K562 (cell line): ENCODE results near the gene SLCO2A1. TPM values are rescaled to one million over a fixed set of nuclear protein-coding genes. Genes with fewer than 3 reads are reported as not detected.

ENCODE experiments used
- ATAC-seq: fragments of 200-7000 bp; cut with Tn5 transposase; 3 replicates; pipeline ENCODE4 v1.9.1; 2020; ENCODE audit warnings: moderate library complexity
- BruUV-seq: library from RNA; stranded (reverse); fragments of 400-500 nt; replicated peaks from 2 replicates; lab custom pipeline; 2021; lab: Mats Ljungman, UMichigan
- CTCF ChIA-PET: fragments of 300-600 bp; formaldehyde crosslinking; extraction: SDS; loops from one replicate; lab custom pipeline; 2021; ENCODE audit warnings: low intra/inter-chr PET ratio; lab: Yijun Ruan, JAX
- POLR2A ChIA-PET: fragments of 300-600, 350-650 bp; sonication (Branson Sonifier 250); formaldehyde crosslinking; extraction: SDS; loops from one replicate; lab custom pipeline; 2021; ENCODE audit warnings: antibody characterized with exemption, inconsistent platforms; lab: Yijun Ruan, JAX
- DNase-seq, 4 experiments: peaks; one replicate each; pipeline versions ENCODE4 v3.0.0 to v3.0.0-alpha.2; 2011 to 2018; ENCODE audit warnings: low spot score in 3 of 4, mixed read lengths in 3 of 4; ENCODE audit errors: extremely low read depth in 1 of 4
- FAIRE-seq: peaks from 2 replicates; lab custom pipeline; 2011; peaks lifted over from hg19 to GRCh38; lab: Jason Lieb, UNC
- H2AFZ ChIP-seq: 2 replicates; pipeline ENCODE4 v1.6.0; 2011; ENCODE audit warnings: low read depth, low read length, control low read depth, inconsistent platforms
- H3K27ac ChIP-seq: fragments of 200-600 bp; 3 replicates; pipeline ENCODE4 v1.8.0; 2011; ENCODE audit warnings: low read depth, mild to moderate bottlenecking, control low read depth, inconsistent platforms, low read length, moderate library complexity, mixed read lengths; ENCODE audit errors: extremely low read depth
- H3K27me3 ChIP-seq, 2 experiments: fragments of 300-600 bp in 1 of 2; 2 replicates in 1 of 2; 3 replicates in 1 of 2; pipeline versions ENCODE4 v1.6.0 to v1.8.0; 2011; ENCODE audit warnings: inconsistent platforms in 2 of 2, low read length in 2 of 2, mild to moderate bottlenecking in 1 of 2, mixed read lengths in 1 of 2, moderate library complexity in 1 of 2; ENCODE audit not compliant: control insufficient read depth in 2 of 2, insufficient read depth in 2 of 2
- H3K36me3 ChIP-seq: fragments of 300-600 bp; 3 replicates; pipeline ENCODE4 v1.8.0; 2011; ENCODE audit warnings: mild to moderate bottlenecking, low read length, inconsistent platforms; ENCODE audit not compliant: control insufficient read depth, insufficient read depth
- H3K4me1 ChIP-seq, 2 experiments: fragments of 200-600 bp in 1 of 2; replicated peaks in 1 of 2; 2 replicates in 1 of 2; 3 replicates in 1 of 2; pipeline versions ENCODE4 v1.5.1 to v1.8.0; 2011; ENCODE audit warnings: inconsistent platforms in 2 of 2, low read length in 2 of 2, mild to moderate bottlenecking in 1 of 2, mixed read lengths in 1 of 2, moderate library complexity in 1 of 2; ENCODE audit not compliant: control insufficient read depth in 2 of 2, insufficient read depth in 2 of 2
- H3K4me2 ChIP-seq: 2 replicates; pipeline ENCODE4 v1.6.1; 2011; ENCODE audit warnings: low read length, control low read depth, inconsistent platforms, mixed read lengths; ENCODE audit not compliant: insufficient read depth
- H3K4me3 ChIP-seq: fragments of 200-600 bp; sonication (generic), shearing (Covaris generic); 2 replicates; pipeline ENCODE4 v1.5.1; 2016; ENCODE audit warnings: control low read depth, inconsistent platforms
- H3K79me2 ChIP-seq: fragments of 200-600 bp; 3 replicates; pipeline ENCODE4 v1.8.0; 2011; ENCODE audit warnings: low read length, inconsistent platforms; ENCODE audit not compliant: control insufficient read depth, insufficient read depth
- H3K9ac ChIP-seq, 2 experiments: 2 replicates each; pipeline versions ENCODE4 v1.6.0 to v1.6.1; 2011; ENCODE audit warnings: low read depth in 2 of 2, low read length in 2 of 2, control low read depth in 1 of 2, inconsistent platforms in 1 of 2, mild to moderate bottlenecking in 1 of 2, mixed read lengths in 1 of 2; ENCODE audit not compliant: insufficient read depth in 1 of 2
- H3K9me1 ChIP-seq: one replicate; pipeline ENCODE4 v1.6.0; 2011; ENCODE audit warnings: inconsistent platforms, mild to moderate bottlenecking, low read length, moderate library complexity; ENCODE audit not compliant: control insufficient read depth, insufficient read depth
- H3K9me3 ChIP-seq: replicated peaks from 2 replicates; pipeline ENCODE4 v1.5.1; 2011; ENCODE audit warnings: low read depth, low read length, inconsistent platforms; ENCODE audit not compliant: control insufficient read depth, insufficient read depth
- H4K20me1 ChIP-seq: replicated peaks from 2 replicates; pipeline ENCODE4 v1.6.1; 2011; ENCODE audit warnings: low read length, inconsistent platforms, mixed read lengths; ENCODE audit not compliant: control insufficient read depth, insufficient read depth
- CBX2 ChIP-seq: fragments of 200-600 bp; sonication (generic); IDR thresholded peaks from one replicate; pipeline ENCODE4 v1.6.1; 2012; ENCODE audit warnings: mild to moderate bottlenecking, low read length, inconsistent platforms; ENCODE audit not compliant: insufficient read depth, poor library complexity, severe bottlenecking
- ELF2 ChIP-seq: fragments of 250-450 bp; sonication (Bioruptor Pico); IDR thresholded peaks from 2 replicates; pipeline ENCODE4 v1.5.0; 2021; ENCODE audit warnings: mild to moderate bottlenecking
- GTF3C2 ChIP-seq: IDR thresholded peaks from 3 replicates; pipeline ENCODE4 v1.6.1; 2011; ENCODE audit warnings: borderline replicate concordance, mild to moderate bottlenecking, moderate library complexity; ENCODE audit not compliant: insufficient read length; ENCODE audit errors: extremely low read depth
- MTA3 ChIP-seq: fragments of 450-650 bp; formaldehyde crosslinking; IDR thresholded peaks from 2 replicates; pipeline ENCODE4 v1.6.1; 2017; ENCODE audit warnings: mild to moderate bottlenecking, borderline replicate concordance
- RCOR1 ChIP-seq, 2 experiments: IDR thresholded peaks; 2 replicates each; pipeline ENCODE4 v1.6.1; 2012; ENCODE audit warnings: low read depth in 2 of 2, low read length in 2 of 2, borderline replicate concordance in 1 of 2, improper control_type of control experiment in 1 of 2
- RFX1 ChIP-seq: fragments of 450-650 bp; IDR thresholded peaks from 2 replicates; pipeline ENCODE4 v1.6.1; 2016; ENCODE audit warnings: mild to moderate bottlenecking, moderate library complexity
- SUPT5H ChIP-seq: fragments of 450-650 bp; IDR thresholded peaks from 2 replicates; pipeline ENCODE4 v1.6.1; 2016
- ZSCAN29 ChIP-seq: fragments of 450-650 bp; IDR thresholded peaks from 2 replicates; pipeline ENCODE4 v1.6.1; 2017
- WGBS: fragments of 100-300 bp; shearing (Covaris generic); methylation state at CpG from one replicate; pipeline ENCODE4 v1.1.6; 2016; ENCODE audit warnings: low coverage, mixed read lengths; ENCODE audit not compliant: insufficient coverage; ENCODE audit errors: missing lambda C conversion rate; 5-methylcytosine and 5-hydroxymethylcytosine counted together
- in situ Hi-C: fragments of 300-500 bp; cut with MboI; formaldehyde crosslinking; loops from 4 replicates; pipeline ENCODE4 v1.15.0; 2018; ENCODE audit warnings: inconsistent platforms, mixed read lengths
- intact Hi-C: fragments of 100-400 bp; cut with micrococcal nuclease; formaldehyde crosslinking; loops from 2 replicates; pipeline ENCODE4 v1.14.2; 2022
- polyA plus RNA-seq, 8 experiments: library from polyadenylated mRNA; depleted of rRNA in 4 of 8; stranded (reverse) in 5 of 8; unstranded in 3 of 8; fragments of >200 nt; fragmentation: Nextera tagmentation in 2 of 8; fragmentation: Illumina TruSeq in 1 of 8; extraction: Ambion mirVana in 2 of 8; extraction: Trizol in 1 of 8; gene quantifications; 2 replicates each; pipeline versions ENCODE4 v1.2.1 to v1.2.3, GENCODE V29; 2011 to 2014; ENCODE audit warnings: inconsistent platforms in 1 of 8, missing spikeins in 1 of 8
- total RNA-seq, 7 experiments: library from RNA; depleted of rRNA in 6 of 7; stranded (reverse); fragments of >200 nt in 6 of 7; fragmentation: Illumina TruSeq in 2 of 7; extraction: Trizol in 2 of 7; gene quantifications; 2 replicates each; pipeline versions ENCODE4 v1.2.1 to v1.2.3, GENCODE V29; 2011 to 2021; ENCODE audit warnings: low replicate concordance in 1 of 7

SLCO2A1 gene
- total and polyA plus RNA-seq, 9 of the 15 experiments (the other 6 are each of a cell fraction or from before 2014, with no cell fraction given), result 0.16 to 1.0 TPM; not detected in 7

GRCh38 chr3:133887074-133887802, 142.5 kb downstream of the SLCO2A1 start:
- Histone ChIP-seq H3K79me2 (peaks cover 9% of the 10 kb centered on the region), H3K36me3 (no peaks in the 10 kb centered on the region), H2AFZ (no peak overlapping the region), H3K9ac (no peak overlapping the region), H3K27ac (no peak overlapping the region), H3K9me3 (no peaks in the 10 kb centered on the region), H3K27me3 (no peaks in the 10 kb centered on the region), H3K4me3 (no peak overlapping the region), H3K9me1 (no peaks in the 10 kb centered on the region), H4K20me1 (peaks cover 3% of the 10 kb centered on the region; the same call in 1 of the 2 replicates), H3K4me2 (no peak overlapping the region), H3K4me1 (peaks cover 9 to 17% of the 10 kb centered on the region in 2 experiments; a peak in 4 of 5 replicates)
- no peak for FAIRE-seq
- no TSS peak for BruUV-seq
- in situ Hi-C loops, result no loop called here
- CTCF ChIA-PET, result no interaction called here
- DNase-seq, result no peak
- intact Hi-C loops, result no loop called here
- POLR2A ChIA-PET, result interaction anchor here (0.9 kb wide), 1 partner anchor 11 kb away, joined by 3 read pairs; no protein-coding TSS in a partner anchor
- WGBS, result 37% methylated on average over 4 of the region's 4 CpGs
- TF ChIP-seq ZSCAN29 (no peak), MTA3 (no peak), GTF3C2 (no peak), SUPT5H (no peak), RFX1 (peak; percentile 60), RCOR1 (IDR thresholded peaks at IDR 0.05; ENCODE audit: borderline replicate concordance in 1 of 2, low read depth in 2 of 2, low read length in 2 of 2) (no peak), ELF2 (CRISPR knock-in tag) (no peak), CBX2 (no peak)
- ATAC-seq, result no peak
